Psoas muscle (tissue), 8 donors: Measurements from ENCODE around the gene TET2. TPM values are rescaled to one million over a fixed set of nuclear protein-coding genes. Genes with fewer than 3 reads are reported as not detected.

Experiments
- ATAC-seq, 4 donors: fragments of 200-7000 bp; cut with Tn5 transposase; one replicate each; pipeline ENCODE4 v1.9.1; 2020; ENCODE audit warnings: moderate library complexity in 3 of 4, mild to moderate bottlenecking in 2 of 4
- DNase-seq, 2 donors: peaks; one replicate each; pipeline ENCODE4 v3.0.0-alpha.2; 2020
- H3K27ac ChIP-seq: fragments of 200-600 bp; one replicate; pipeline ENCODE4 v1.8.0; 2022
- H3K27me3 ChIP-seq, 3 donors: fragments of 200-600 bp in 1 of 3; one replicate each; pipeline versions ENCODE4 v1.6.1 to v1.8.0; 2013 to 2022; ENCODE audit warnings: low read length in 2 of 3, mild to moderate bottlenecking in 2 of 3, moderate library complexity in 1 of 3; ENCODE audit not compliant: insufficient read depth in 3 of 3
- H3K36me3 ChIP-seq, 2 donors: fragments of 200-600 bp in 1 of 2; one replicate each; pipeline versions ENCODE4 v1.6.1 to v1.8.0; 2013 to 2022; ENCODE audit warnings: low read depth in 1 of 2, mild to moderate bottlenecking in 1 of 2, moderate library complexity in 1 of 2; ENCODE audit not compliant: insufficient read depth in 1 of 2
- H3K4me1 ChIP-seq: fragments of 200-600 bp; one replicate; pipeline ENCODE4 v1.8.0; 2022
- H3K4me3 ChIP-seq: fragments of 200-600 bp; one replicate; pipeline ENCODE4 v1.8.0; 2022; ENCODE audit warnings: mild to moderate bottlenecking
- H3K9me3 ChIP-seq: fragments of 200-600 bp; one replicate; pipeline ENCODE4 v1.8.0; 2022
- whole genome bisulfite sequencing, 3 donors: extraction: QIAGEN DNeasy Blood & Tissue Kit; methylation state at CpG; one replicate each; pipeline versions ENCODE4 v1.1.6 to v1.1.7; 2013; 5-methylcytosine and 5-hydroxymethylcytosine counted together
- intact Hi-C, 2 donors: fragments of 100-400 bp; cut with DNase I; formaldehyde crosslinking; loops; one replicate each; pipeline versions ENCODE4 v1.11.0 to v1.14.2; 2022
- polyA plus RNA-seq, 3 donors: library from polyadenylated mRNA; stranded (reverse); fragments of 200-250 nt; gene quantifications; one replicate each; pipeline ENCODE4 v1.2.3, GENCODE V29; 2013
- total RNA-seq, 4 donors: library from RNA; stranded (reverse); fragmentation: NEBNext Ultra II Directional in 2 of 4; extraction: Animal tissue kit (Norgen Biotek cat#: 25700) in 2 of 4; gene quantifications; one replicate each; pipeline versions ENCODE4 v1.2.1 to v1.2.4, GENCODE V29; 2021 to 2023
- TF ChIP-seq, protein P1 (sequence below): fragments of 200-600 bp; IDR thresholded peaks from one replicate; pipeline ENCODE4 v1.8.0; 2022; ENCODE audit warnings: antibody characterized with exemption
- donor health status: healthy with polysubstance abuse.
- donor health status: DM: no; HTN: no; CAD: no; lungs with moderate emphysema.
- donor health status: Bipolar disorder and iron deficiency.
- donor health status: healthy.
- donor health status: DM: yes; HTN: yes; CAD: no.
- donor health status: DM: no; HTN: no; CAD: no.
- donor health status: DM: no; HTN: no; CAD: no.
- donor health status: DM: yes; HTN: yes; CAD: no.

TET2 gene
- total and polyA plus RNA-seq, 7 donors = 1.4 to 24.0 (median 12.4) TPM

DNA sequence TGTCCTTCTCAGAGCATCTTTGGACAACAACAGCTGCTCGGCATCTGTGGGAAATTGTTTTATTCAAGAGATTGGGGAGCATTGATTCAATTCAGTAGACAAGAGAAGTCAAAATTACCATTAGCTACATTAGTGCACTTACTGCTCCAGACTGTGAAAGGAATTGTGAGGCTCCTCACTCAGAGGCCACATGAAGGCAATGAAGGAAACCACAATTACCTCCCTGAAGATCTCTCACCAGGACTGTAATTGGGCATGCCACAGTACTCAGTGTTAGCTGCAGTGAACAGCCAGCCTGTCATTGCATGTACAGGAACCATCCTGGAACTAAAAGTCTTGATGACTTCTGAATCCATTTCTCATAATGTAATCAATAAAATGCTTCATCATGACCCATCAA lies 182.4 kb downstream of the TET2 start:
- Histone ChIP-seq H3K36me3 (peaks cover 0 to 11% of the 10 kb centered on the region in 2 donors), H3K9me3 (no peaks in the 10 kb centered on the region), H3K27me3 (no peaks in the 10 kb centered on the region), H3K4me1 (no peaks in the 10 kb centered on the region), H3K27ac (no peak overlapping the region), H3K4me3 (no peak overlapping the region)
- intact Hi-C loops = no loop called here
- DNase-seq (no peak), ATAC-seq (no peak)
- WGBS, 3 donors = 79 to 93% (median 84%) methylated on average over 1 of the region's 1 CpG
- TF ChIP-seq, protein P1, sequence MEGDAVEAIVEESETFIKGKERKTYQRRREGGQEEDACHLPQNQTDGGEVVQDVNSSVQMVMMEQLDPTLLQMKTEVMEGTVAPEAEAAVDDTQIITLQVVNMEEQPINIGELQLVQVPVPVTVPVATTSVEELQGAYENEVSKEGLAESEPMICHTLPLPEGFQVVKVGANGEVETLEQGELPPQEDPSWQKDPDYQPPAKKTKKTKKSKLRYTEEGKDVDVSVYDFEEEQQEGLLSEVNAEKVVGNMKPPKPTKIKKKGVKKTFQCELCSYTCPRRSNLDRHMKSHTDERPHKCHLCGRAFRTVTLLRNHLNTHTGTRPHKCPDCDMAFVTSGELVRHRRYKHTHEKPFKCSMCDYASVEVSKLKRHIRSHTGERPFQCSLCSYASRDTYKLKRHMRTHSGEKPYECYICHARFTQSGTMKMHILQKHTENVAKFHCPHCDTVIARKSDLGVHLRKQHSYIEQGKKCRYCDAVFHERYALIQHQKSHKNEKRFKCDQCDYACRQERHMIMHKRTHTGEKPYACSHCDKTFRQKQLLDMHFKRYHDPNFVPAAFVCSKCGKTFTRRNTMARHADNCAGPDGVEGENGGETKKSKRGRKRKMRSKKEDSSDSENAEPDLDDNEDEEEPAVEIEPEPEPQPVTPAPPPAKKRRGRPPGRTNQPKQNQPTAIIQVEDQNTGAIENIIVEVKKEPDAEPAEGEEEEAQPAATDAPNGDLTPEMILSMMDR = no peak
